ENCODE data around the gene SIPA1L3.

- TF ChIP-seq POLR2A (IDR thresholded peaks at IDR 0.05) (no peak), CTCF (IDR thresholded peaks at IDR 0.05) (no peak)
These were observed 291.1 kb downstream of the SIPA1L3 start for GRCh38 chr19:38197937-38198704.

Data from heart left ventricle (tissue), 13 donors.